ENCODE data around the gene RASA3. TPM values are rescaled to one million over a fixed set of nuclear protein-coding genes. Genes with fewer than 3 reads are reported as not detected.

The RASA3 gene
- total and polyA plus RNA-seq, 2 of the 4 experiments (the other 2 are of a cell fraction): 21.0 to 31.4 TPM

- Histone ChIP-seq H2AFZ (replicated peaks; ENCODE audit: low read length, poor library complexity) (peak overlapping the region; percentile 51), H3K4ac (ENCODE audit: low read depth, low read length) (no peak overlapping the region), H3K18ac (ENCODE audit: low read depth, low read length) (no peak overlapping the region), H3K27ac (ENCODE audit: insufficient read depth, low read length) (no peak overlapping the region), H3K4me1 (ENCODE audit: control insufficient read depth, insufficient read depth, low read length) (peaks cover 10% of the 10 kb centered on the region), H4K5ac (ENCODE audit: low read depth, low read length) (no peak overlapping the region), H3K9me1 (ENCODE audit: insufficient read depth, low read length) (peaks cover 30% of the 10 kb centered on the region), H3K79me1 (ENCODE audit: low read depth in 1 of 2, low read length in 2 of 2) (peaks cover 6 to 53% of the 10 kb centered on the region in 2 experiments; a peak in 3 of 4 replicates), H3K23ac (ENCODE audit: low read depth, low read length) (no peak overlapping the region), H3K27me3 (ENCODE audit: control insufficient read depth, insufficient read depth, low read length) (no peaks in the 10 kb centered on the region), H2BK5ac (ENCODE audit: low read depth, low read length, poor library complexity, severe bottlenecking) (no peak overlapping the region), H2AK5ac (ENCODE audit: low read depth, low read length) (no peak overlapping the region; the same call in 1 of the 2 replicates), H4K8ac (ENCODE audit: low read depth in 2 of 2, low read length in 2 of 2) (no peak overlapping the region), H3K56ac (ENCODE audit: extremely low read depth, insufficient read depth, low read length) (no peak overlapping the region), H2AK9ac (replicated peaks; ENCODE audit: low read depth, low read length, poor library complexity) (peak overlapping the region; percentile 55), H3K9me3 (ENCODE audit: control insufficient read depth, insufficient read depth, low read length) (no peaks in the 10 kb centered on the region), H3K36me3 (ENCODE audit: control insufficient read depth, insufficient read depth, low read length) (peaks cover 66% of the 10 kb centered on the region), H3K4me3 (ENCODE audit: insufficient read depth, low read depth, low read length) (no peak overlapping the region), H3K9ac (ENCODE audit: low read depth, low read length) (no peak overlapping the region), H3K4me2 (ENCODE audit: low read depth, low read length) (no peak overlapping the region), H2BK120ac (ENCODE audit: low read depth, low read length) (no peak overlapping the region), H4K20me1 (ENCODE audit: insufficient read depth, low read length) (peaks cover 17% of the 10 kb centered on the region), H4K91ac (ENCODE audit: insufficient read depth, low read depth, low read length) (no peak overlapping the region), H2BK15ac (ENCODE audit: low read depth, low read length) (no peak overlapping the region), H3K14ac (replicated peaks; ENCODE audit: low read depth, low read length) (no peak overlapping the region), H2BK20ac (ENCODE audit: low read depth, low read length) (no peak overlapping the region)
- DNase-seq (no peak), ATAC-seq (ENCODE audit: low read depth) (no peak)
- ChIA-PET CTCF (no interaction called here), POLR2A (ENCODE audit: unreplicated experiment) (no interaction called here)
- intact Hi-C loops (cut with micrococcal nuclease): no loop called here
- dilution Hi-C loops (cut with HindIII; ENCODE audit: low sequenced_read_pairs, unreplicated experiment): no loop called here
- in situ Hi-C loops (cut with MboI; ENCODE audit: low sequenced_read_pairs): no loop called here
- no peak for TF ChIP-seq MAZ (IDR thresholded peaks at IDR 0.05; ENCODE audit: borderline replicate concordance, low read depth, low read length)
- TF ChIP-seq RAD21 (IDR thresholded peaks at IDR 0.05; ENCODE audit: low read length): no peak
- TF ChIP-seq RFX5 (IDR thresholded peaks at IDR 0.05; ENCODE audit: low read depth, low read length): no peak
- no peak for TF ChIP-seq CTCF (conservative IDR thresholded peaks at IDR 0.05; ENCODE audit: low read depth, low read length)
- TF ChIP-seq SMC3 (IDR thresholded peaks at IDR 0.05; ENCODE audit: low read depth, low read length): no peak
- no peak for TF ChIP-seq CHD1 (IDR thresholded peaks at IDR 0.05; ENCODE audit: low read depth, low read length)
- no peak for TF ChIP-seq NFE2L2 (IDR thresholded peaks at IDR 0.05; ENCODE audit: low read depth, low read length)
- TF ChIP-seq POLR2A (IDR thresholded peaks at IDR 0.05; ENCODE audit: low read depth, low read length): no peak
- BruUV-seq (replicated peaks): no TSS peak
- WGBS, 2 experiments (ENCODE audit: extremely low coverage in 2 of 2, insufficient read length in 1 of 2): 96% methylated on average over 17 of the region's 20 CpGs; no CpG with 5 or more reads in 1 of the 2 experiments
These were observed 152.5 kb downstream of the RASA3 start for GRCh38 chr13:113979791-113980471.

All from IMR-90 (cell line).